ENCODE data around the gene ZCCHC17.

Gene ZCCHC17

GRCh38 chr1:31346785-31347184, 50.0 kb downstream of the ZCCHC17 start:
- no peak for TF ChIP-seq CTCF (IDR thresholded peaks at IDR 0.05; ENCODE audit: unreplicated experiment in 3 of 3)
- H3K4me1 Mint-ChIP-seq: peaks cover 6% of the 10 kb centered on the region
- H3K9me3 Mint-ChIP-seq: no peaks in the 10 kb centered on the region
- no peaks in the 10 kb centered on the region for H3K27me3 Mint-ChIP-seq (ENCODE audit: low read depth)
- H3K4me3 Mint-ChIP-seq: no peak overlapping the region
- H3K36me3 Mint-ChIP-seq (ENCODE audit: low read depth): peaks cover 51% of the 10 kb centered on the region
- H3K27ac Mint-ChIP-seq: no peak overlapping the region

- Mint-ChIP-seq H3K4me1 (peaks cover 6% of the 10 kb centered on the region), H3K27me3 (ENCODE audit: low read depth) (no peaks in the 10 kb centered on the region), H3K4me3 (no peak overlapping the region), H3K27ac (no peak overlapping the region), H3K9me3 (no peaks in the 10 kb centered on the region), H3K36me3 (ENCODE audit: low read depth) (peaks cover 62% of the 10 kb centered on the region)
- TF ChIP-seq CTCF (IDR thresholded peaks at IDR 0.05; ENCODE audit: unreplicated experiment in 3 of 3): no peak
Measured at GRCh38 chr1:31348449-31348848, 51.6 kb downstream of the ZCCHC17 start.

- Mint-ChIP-seq H3K9me3 (no peaks in the 10 kb centered on the region), H3K36me3 (ENCODE audit: low read depth) (peaks cover 70% of the 10 kb centered on the region)
- TF ChIP-seq CTCF (IDR thresholded peaks at IDR 0.05; ENCODE audit: unreplicated experiment in 3 of 3): no peak
Measured at GRCh38 chr1:31354283-31354682, 57.5 kb downstream of the ZCCHC17 start.

GRCh38 chr1:31356427-31356826, 59.6 kb downstream of the ZCCHC17 start:
- no peak for TF ChIP-seq CTCF (IDR thresholded peaks at IDR 0.05; ENCODE audit: unreplicated experiment in 3 of 3)
- H3K27ac Mint-ChIP-seq: no peak overlapping the region
- H3K9me3 Mint-ChIP-seq: no peaks in the 10 kb centered on the region
- no peak overlapping the region for H3K4me3 Mint-ChIP-seq
- H3K4me1 Mint-ChIP-seq: no peaks in the 10 kb centered on the region
- H3K36me3 Mint-ChIP-seq (ENCODE audit: low read depth): peaks cover 70% of the 10 kb centered on the region
- H3K27me3 Mint-ChIP-seq (ENCODE audit: low read depth): no peaks in the 10 kb centered on the region

More at GRCh38 chr1:31354283-31354682, 57.5 kb downstream of the ZCCHC17 start:
- no peaks in the 10 kb centered on the region for H3K4me1 Mint-ChIP-seq
- no peak overlapping the region for H3K4me3 Mint-ChIP-seq
- no peak overlapping the region for H3K27ac Mint-ChIP-seq
- no peaks in the 10 kb centered on the region for H3K27me3 Mint-ChIP-seq (ENCODE audit: low read depth)

- H3K4me1 Mint-ChIP-seq: peaks cover 13% of the 10 kb centered on the region
Measured at GRCh38 chr1:31361607-31362006, 64.8 kb downstream of the ZCCHC17 start.

More at GRCh38 chr1:31361607-31362006, 64.8 kb downstream of the ZCCHC17 start:
- no peak overlapping the region for H3K27ac Mint-ChIP-seq
- H3K4me3 Mint-ChIP-seq: no peak overlapping the region
- H3K36me3 Mint-ChIP-seq (ENCODE audit: low read depth): peaks cover 59% of the 10 kb centered on the region
- no peaks in the 10 kb centered on the region for H3K9me3 Mint-ChIP-seq
- TF ChIP-seq CTCF (IDR thresholded peaks at IDR 0.05; ENCODE audit: unreplicated experiment in 3 of 3): no peak
- no peaks in the 10 kb centered on the region for H3K27me3 Mint-ChIP-seq (ENCODE audit: low read depth)

Measured in nephron (organoid).